Measurements from ENCODE around the gene CRX.
"Not testable (repeated sequence)": the region's sequence is repeated elsewhere in the genome, so short reads cannot be mapped to it uniquely, and the experiment has no call there.

Gene CRX

GRCh38 chr19:47780215-47780551 lies 41.6 kb upstream of the CRX start:
- no peak for DNase-seq
- ATAC-seq (ENCODE audit: insufficient read depth, low read depth) = no peak
- TF ChIP-seq, protein P1, sequence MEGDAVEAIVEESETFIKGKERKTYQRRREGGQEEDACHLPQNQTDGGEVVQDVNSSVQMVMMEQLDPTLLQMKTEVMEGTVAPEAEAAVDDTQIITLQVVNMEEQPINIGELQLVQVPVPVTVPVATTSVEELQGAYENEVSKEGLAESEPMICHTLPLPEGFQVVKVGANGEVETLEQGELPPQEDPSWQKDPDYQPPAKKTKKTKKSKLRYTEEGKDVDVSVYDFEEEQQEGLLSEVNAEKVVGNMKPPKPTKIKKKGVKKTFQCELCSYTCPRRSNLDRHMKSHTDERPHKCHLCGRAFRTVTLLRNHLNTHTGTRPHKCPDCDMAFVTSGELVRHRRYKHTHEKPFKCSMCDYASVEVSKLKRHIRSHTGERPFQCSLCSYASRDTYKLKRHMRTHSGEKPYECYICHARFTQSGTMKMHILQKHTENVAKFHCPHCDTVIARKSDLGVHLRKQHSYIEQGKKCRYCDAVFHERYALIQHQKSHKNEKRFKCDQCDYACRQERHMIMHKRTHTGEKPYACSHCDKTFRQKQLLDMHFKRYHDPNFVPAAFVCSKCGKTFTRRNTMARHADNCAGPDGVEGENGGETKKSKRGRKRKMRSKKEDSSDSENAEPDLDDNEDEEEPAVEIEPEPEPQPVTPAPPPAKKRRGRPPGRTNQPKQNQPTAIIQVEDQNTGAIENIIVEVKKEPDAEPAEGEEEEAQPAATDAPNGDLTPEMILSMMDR (IDR thresholded peaks at IDR 0.05; ENCODE audit: borderline replicate concordance, extremely low read depth, low read length, poor library complexity, severe bottlenecking) = no peak
- no peak for TF ChIP-seq EZH2 (IDR thresholded peaks at IDR 0.05; ENCODE audit: borderline replicate concordance, low read depth, low read length, severe bottlenecking)
- peaks cover 14% of the 10 kb centered on the region for H3K36me3 ChIP-seq (ENCODE audit: insufficient read depth, low read length)
- H3K9ac ChIP-seq (ENCODE audit: low read depth, low read length) = no peak overlapping the region
- peaks cover 7% of the 10 kb centered on the region for H4K20me1 ChIP-seq (ENCODE audit: insufficient read depth, low read length)
- H3K4me3 ChIP-seq (ENCODE audit: low read depth in 1 of 2, low read length in 2 of 2) = no peak overlapping the region
- H3K9me3 ChIP-seq (ENCODE audit: insufficient read depth, low read length, severe bottlenecking) = no peaks in the 10 kb centered on the region
- H3K4me2 ChIP-seq (ENCODE audit: insufficient read depth, low read length) = peak overlapping the region; percentile 88; the same call in 1 of the 2 replicates
- H3K27me3 ChIP-seq (ENCODE audit: insufficient read depth, low read length, poor library complexity) = no peaks in the 10 kb centered on the region
- peaks cover 26% of the 10 kb centered on the region for H3K4me1 ChIP-seq (ENCODE audit: insufficient read depth, low read length)
- no peak overlapping the region for H3K27ac ChIP-seq (ENCODE audit: low read length)
- no peak overlapping the region for H2AFZ ChIP-seq (ENCODE audit: low read depth, low read length)
- peaks cover 16% of the 10 kb centered on the region for H3K79me2 ChIP-seq (ENCODE audit: insufficient read depth, low read length)

DNA sequence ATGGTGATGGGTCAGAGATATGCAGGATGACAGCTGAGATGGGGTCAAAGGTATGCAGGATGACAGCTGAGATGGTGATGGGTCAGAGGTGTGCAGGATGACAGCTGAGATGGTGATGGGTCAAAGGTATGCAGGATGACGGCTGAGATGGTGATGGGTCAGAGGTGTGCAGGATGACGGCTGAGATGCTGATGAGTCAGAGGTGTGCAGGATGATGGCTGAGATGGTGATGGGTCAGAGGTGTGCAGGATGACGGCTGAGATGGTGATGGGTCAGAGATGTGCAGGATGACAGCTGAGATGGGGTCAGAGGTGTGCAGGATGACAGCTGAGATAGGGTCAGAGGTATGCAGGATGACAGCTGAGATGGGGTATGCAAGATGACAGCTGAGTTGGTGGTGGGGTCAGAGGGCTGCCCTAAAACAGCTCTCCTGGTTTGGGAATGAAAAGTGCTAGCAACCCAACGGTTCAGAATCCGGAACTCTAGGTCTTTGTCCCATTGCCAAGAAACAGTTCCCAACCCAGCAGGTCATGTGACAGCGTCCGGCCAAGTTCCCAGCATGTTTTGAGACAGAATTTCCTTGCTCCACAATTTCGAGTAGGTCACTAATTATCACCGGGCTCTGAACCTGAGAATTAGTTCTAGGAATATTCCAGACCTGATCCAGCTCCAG lies 40.0 kb upstream of the CRX start:
- no peak overlapping the region for H3K9ac ChIP-seq (ENCODE audit: low read depth, low read length)
- peaks cover 7% of the 10 kb centered on the region for H4K20me1 ChIP-seq (ENCODE audit: insufficient read depth, low read length)

GRCh38 chr19:47786566-47786965 lies 35.2 kb upstream of the CRX start:
- peaks cover 5% of the 10 kb centered on the region for H3K36me3 ChIP-seq (ENCODE audit: insufficient read depth, low read length)
- peaks cover 4% of the 10 kb centered on the region for H4K20me1 ChIP-seq (ENCODE audit: insufficient read depth, low read length)
- no peak overlapping the region for H2AFZ ChIP-seq (ENCODE audit: low read depth, low read length)
- no peaks in the 10 kb centered on the region for H3K9me3 ChIP-seq (ENCODE audit: insufficient read depth, low read length, severe bottlenecking)
- no peak overlapping the region for H3K4me3 ChIP-seq (ENCODE audit: low read depth in 1 of 2, low read length in 2 of 2)
- no peak overlapping the region for H3K4me2 ChIP-seq (ENCODE audit: insufficient read depth, low read length)
- H3K79me2 ChIP-seq (ENCODE audit: insufficient read depth, low read length) = no peaks in the 10 kb centered on the region
- ATAC-seq (ENCODE audit: insufficient read depth, low read depth) = no peak
- no peak for DNase-seq
- no peak overlapping the region for H3K9ac ChIP-seq (ENCODE audit: low read depth, low read length)
- no peak for TF ChIP-seq EZH2 (IDR thresholded peaks at IDR 0.05; ENCODE audit: borderline replicate concordance, low read depth, low read length, severe bottlenecking)
- TF ChIP-seq, protein P1 (IDR thresholded peaks at IDR 0.05; ENCODE audit: borderline replicate concordance, extremely low read depth, low read length, poor library complexity, severe bottlenecking) = no peak
- no peaks in the 10 kb centered on the region for H3K4me1 ChIP-seq (ENCODE audit: insufficient read depth, low read length)
- no peak overlapping the region for H3K27ac ChIP-seq (ENCODE audit: low read length)
- H3K27me3 ChIP-seq (ENCODE audit: insufficient read depth, low read length, poor library complexity) = no peaks in the 10 kb centered on the region

More for the DNA sequence above, 40.0 kb upstream of the CRX start:
- DNase-seq = no peak
- Histone ChIP-seq H3K79me2 (ENCODE audit: insufficient read depth, low read length) (peaks cover 16% of the 10 kb centered on the region), H3K9me3 (ENCODE audit: insufficient read depth, low read length, severe bottlenecking) (no peaks in the 10 kb centered on the region), H2AFZ (ENCODE audit: low read depth, low read length) (no peak overlapping the region), H3K4me3 (ENCODE audit: low read depth in 1 of 2, low read length in 2 of 2) (no peak overlapping the region), H3K27ac (ENCODE audit: low read length) (no peak overlapping the region), H3K4me1 (ENCODE audit: insufficient read depth, low read length) (peaks cover 26% of the 10 kb centered on the region), H3K36me3 (ENCODE audit: insufficient read depth, low read length) (peaks cover 14% of the 10 kb centered on the region), H3K4me2 (ENCODE audit: insufficient read depth, low read length) (no peak overlapping the region), H3K27me3 (ENCODE audit: insufficient read depth, low read length, poor library complexity) (no peaks in the 10 kb centered on the region)
- TF ChIP-seq, protein P1 (IDR thresholded peaks at IDR 0.05; ENCODE audit: borderline replicate concordance, extremely low read depth, low read length, poor library complexity, severe bottlenecking) = no peak
- no peak for TF ChIP-seq EZH2 (IDR thresholded peaks at IDR 0.05; ENCODE audit: borderline replicate concordance, low read depth, low read length, severe bottlenecking)
- no peak for ATAC-seq (ENCODE audit: insufficient read depth, low read depth)

- not testable (repeated sequence) for H3K79me2 ChIP-seq (ENCODE audit: insufficient read depth, low read length); H2AFZ ChIP-seq (ENCODE audit: low read depth, low read length); ATAC-seq (ENCODE audit: insufficient read depth, low read depth); H4K20me1 ChIP-seq (ENCODE audit: insufficient read depth, low read length); H3K4me1 ChIP-seq (ENCODE audit: insufficient read depth, low read length); H3K27ac ChIP-seq (ENCODE audit: low read length); DNase-seq; H3K27me3 ChIP-seq (ENCODE audit: insufficient read depth, low read length, poor library complexity); H3K4me3 ChIP-seq (ENCODE audit: low read depth in 1 of 2, low read length in 2 of 2); H3K4me2 ChIP-seq (ENCODE audit: insufficient read depth, low read length); H3K36me3 ChIP-seq (ENCODE audit: insufficient read depth, low read length); H3K9ac ChIP-seq (ENCODE audit: low read depth, low read length); H3K9me3 ChIP-seq (ENCODE audit: insufficient read depth, low read length, severe bottlenecking)
Measured at GRCh38 chr19:47787307-47787706, 34.4 kb upstream of the CRX start.

DNA sequence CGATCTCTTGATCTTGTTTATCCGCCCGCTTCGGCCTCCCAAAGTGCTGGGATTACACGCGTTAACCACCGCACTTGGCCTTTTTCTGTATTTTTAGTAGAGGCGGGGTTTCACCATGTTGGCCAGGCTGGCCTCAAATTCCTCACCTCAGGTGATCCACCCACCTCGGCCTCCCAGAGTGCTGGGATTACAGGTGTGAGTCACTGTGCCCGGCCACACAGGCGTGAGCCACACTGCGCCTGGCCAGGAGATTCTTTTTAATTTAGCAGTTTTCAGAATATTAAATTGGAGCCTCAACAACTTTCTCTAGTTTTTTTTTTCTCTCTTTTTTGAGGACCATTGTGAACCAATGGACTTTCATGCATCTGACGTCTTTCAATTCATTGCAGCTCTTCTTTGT lies 31.9 kb upstream of the CRX start:
- not testable (repeated sequence) for H3K4me2 ChIP-seq (ENCODE audit: insufficient read depth, low read length); H3K9ac ChIP-seq (ENCODE audit: low read depth, low read length); ATAC-seq (ENCODE audit: insufficient read depth, low read depth); H4K20me1 ChIP-seq (ENCODE audit: insufficient read depth, low read length); H3K9me3 ChIP-seq (ENCODE audit: insufficient read depth, low read length, severe bottlenecking); H3K27me3 ChIP-seq (ENCODE audit: insufficient read depth, low read length, poor library complexity); DNase-seq; H3K27ac ChIP-seq (ENCODE audit: low read length); H3K4me1 ChIP-seq (ENCODE audit: insufficient read depth, low read length); H3K4me3 ChIP-seq (ENCODE audit: low read depth in 1 of 2, low read length in 2 of 2); H3K79me2 ChIP-seq (ENCODE audit: insufficient read depth, low read length); H2AFZ ChIP-seq (ENCODE audit: low read depth, low read length); H3K36me3 ChIP-seq (ENCODE audit: insufficient read depth, low read length)
